ENCODE measurements around the gene KPNA6. TPM values are rescaled to one million over a fixed set of nuclear protein-coding genes. Genes with fewer than 3 reads are reported as not detected.
A peak's percentile ranks its signal among the peaks of the same experiment; 100 is the strongest.

The KPNA6 gene
- total and polyA plus RNA-seq, 2 of the 4 experiments (the other 2 are of a cell fraction), result 27.0 to 50.7 TPM

GRCh38 chr1:32208891-32209328 lies 101.1 kb downstream of the KPNA6 start, which contains the start of gene DCDC2B:
Gene DCDC2B, plus strand, starts transcription at chr1:32209089. Its CDS starts 5 bp downstream, at chr1:32209094.
- dilution Hi-C loops (cut with HindIII; ENCODE audit: low sequenced_read_pairs, unreplicated experiment), result no loop called here

More at GRCh38 chr1:32208891-32209328, 101.1 kb downstream of the KPNA6 start, which contains the start of gene DCDC2B:
- Histone ChIP-seq H3K4ac (ENCODE audit: low read depth, low read length) (no peak within 1 kb of the TSS), H2BK120ac (ENCODE audit: low read depth, low read length) (no peak within 1 kb of the TSS), H2AK5ac (ENCODE audit: low read depth, low read length) (no peak within 1 kb of the TSS), H3K27me3 (ENCODE audit: control insufficient read depth, insufficient read depth, low read length) (no peaks in the 10 kb centered on the region), H3K4me2 (ENCODE audit: low read depth, low read length) (no peak within 1 kb of the TSS), H2BK15ac (ENCODE audit: low read depth, low read length) (no peak within 1 kb of the TSS), H3K9me3 (ENCODE audit: control insufficient read depth, insufficient read depth, low read length) (no peaks in the 10 kb centered on the region), H2BK20ac (ENCODE audit: low read depth, low read length) (no peak within 1 kb of the TSS), H3K56ac (ENCODE audit: extremely low read depth, insufficient read depth, low read length) (no peak within 1 kb of the TSS), H2BK5ac (ENCODE audit: low read depth, low read length, poor library complexity, severe bottlenecking) (no peak within 1 kb of the TSS), H3K79me1 (ENCODE audit: low read depth in 1 of 2, low read length in 2 of 2) (peaks cover 11 to 27% of the 10 kb centered on the region in 2 experiments), H3K18ac (ENCODE audit: low read depth, low read length) (no peak within 1 kb of the TSS), H3K9ac (ENCODE audit: low read depth, low read length) (no peak within 1 kb of the TSS), H3K4me1 (ENCODE audit: control insufficient read depth, insufficient read depth, low read length) (peaks cover 6% of the 10 kb centered on the region), H4K91ac (ENCODE audit: insufficient read depth, low read depth, low read length) (no peak within 1 kb of the TSS), H4K5ac (ENCODE audit: low read depth, low read length) (no peak within 1 kb of the TSS), H2AFZ (replicated peaks; ENCODE audit: low read length, poor library complexity) (no peak within 1 kb of the TSS), H3K27ac (ENCODE audit: insufficient read depth, low read length) (no peak within 1 kb of the TSS), H4K20me1 (ENCODE audit: insufficient read depth, low read length) (no peaks in the 10 kb centered on the region; the same call in 1 of the 2 replicates), H2AK9ac (replicated peaks; ENCODE audit: low read depth, low read length, poor library complexity) (no peak within 1 kb of the TSS), H3K4me3 (ENCODE audit: insufficient read depth, low read depth, low read length) (no peak within 1 kb of the TSS), H3K9me1 (ENCODE audit: insufficient read depth, low read length) (peaks cover 6% of the 10 kb centered on the region; the same call in 1 of the 2 replicates), H3K23ac (ENCODE audit: low read depth, low read length) (no peak within 1 kb of the TSS), H4K8ac (ENCODE audit: low read depth in 2 of 2, low read length in 2 of 2) (no peak within 1 kb of the TSS), H3K36me3 (ENCODE audit: control insufficient read depth, insufficient read depth, low read length) (peaks cover 5% of the 10 kb centered on the region; the same call in 1 of the 2 replicates), H3K14ac (replicated peaks; ENCODE audit: low read depth, low read length) (no peak within 1 kb of the TSS)
- peak; percentile 37 for DNase-seq
- intact Hi-C loops (cut with micrococcal nuclease) (no loop called here), in situ Hi-C loops (cut with MboI; ENCODE audit: low sequenced_read_pairs) (no loop called here)
- ChIA-PET CTCF (interaction anchor here (0.6 to 1.6 kb wide), 2 partner anchors 100 to 192 kb away, joined by 3 to 6 read pairs; no protein-coding TSS in a partner anchor), POLR2A (ENCODE audit: unreplicated experiment) (no interaction called here)
- TF ChIP-seq MXI1 (IDR thresholded peaks at IDR 0.05; ENCODE audit: borderline replicate concordance, low read depth, low read length), result no peak
- TF ChIP-seq BHLHE40 (IDR thresholded peaks at IDR 0.05; ENCODE audit: low read depth, low read length), result no peak
- TF ChIP-seq, protein P1, sequence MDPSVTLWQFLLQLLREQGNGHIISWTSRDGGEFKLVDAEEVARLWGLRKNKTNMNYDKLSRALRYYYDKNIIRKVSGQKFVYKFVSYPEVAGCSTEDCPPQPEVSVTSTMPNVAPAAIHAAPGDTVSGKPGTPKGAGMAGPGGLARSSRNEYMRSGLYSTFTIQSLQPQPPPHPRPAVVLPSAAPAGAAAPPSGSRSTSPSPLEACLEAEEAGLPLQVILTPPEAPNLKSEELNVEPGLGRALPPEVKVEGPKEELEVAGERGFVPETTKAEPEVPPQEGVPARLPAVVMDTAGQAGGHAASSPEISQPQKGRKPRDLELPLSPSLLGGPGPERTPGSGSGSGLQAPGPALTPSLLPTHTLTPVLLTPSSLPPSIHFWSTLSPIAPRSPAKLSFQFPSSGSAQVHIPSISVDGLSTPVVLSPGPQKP (IDR thresholded peaks at IDR 0.05; ENCODE audit: borderline replicate concordance, low read depth, low read length), result no peak
- no peak for TF ChIP-seq MAZ (IDR thresholded peaks at IDR 0.05; ENCODE audit: borderline replicate concordance, low read depth, low read length)
- TF ChIP-seq SMC3 (IDR thresholded peaks at IDR 0.05; ENCODE audit: low read depth, low read length), result no peak
- no peak for TF ChIP-seq CHD1 (IDR thresholded peaks at IDR 0.05; ENCODE audit: low read depth, low read length)
- no peak for TF ChIP-seq RFX5 (IDR thresholded peaks at IDR 0.05; ENCODE audit: low read depth, low read length)
- no peak for TF ChIP-seq CTCF (conservative IDR thresholded peaks at IDR 0.05; ENCODE audit: low read depth, low read length)
- TF ChIP-seq FOS (IDR thresholded peaks at IDR 0.05; ENCODE audit: low read depth, low read length), result no peak
- no peak for TF ChIP-seq USF2 (IDR thresholded peaks at IDR 0.05; ENCODE audit: low read depth, low read length)
- no peak for TF ChIP-seq CEBPB (IDR thresholded peaks at IDR 0.05; ENCODE audit: low read depth, low read length)
- no peak for ATAC-seq (ENCODE audit: low read depth)
- BruUV-seq (replicated peaks), result no TSS peak
- WGBS, 2 experiments (ENCODE audit: extremely low coverage in 2 of 2, insufficient read length in 1 of 2), result 83% methylated on average over 1 of the region's 5 CpGs; no CpG with 5 or more reads in 1 of the 2 experiments

Data from IMR-90 (cell line).